K562 (cell line): Measurements from ENCODE around the gene TNRC6B. TPM values are rescaled to one million over a fixed set of nuclear protein-coding genes. Genes with fewer than 3 reads are reported as not detected.

Experiments used
- ATAC-seq: fragments of 200-7000 bp; cut with Tn5 transposase; 3 replicates; pipeline ENCODE4 v1.9.1; 2020; ENCODE audit warnings: moderate library complexity
- BruUV-seq: library from RNA; stranded (reverse); fragments of 400-500 nt; replicated peaks from 2 replicates; lab custom pipeline; 2021; lab: Mats Ljungman, UMichigan
- CTCF ChIA-PET: fragments of 300-600 bp; formaldehyde crosslinking; extraction: SDS; loops from one replicate; lab custom pipeline; 2021; ENCODE audit warnings: low intra/inter-chr PET ratio; lab: Yijun Ruan, JAX
- POLR2A ChIA-PET: fragments of 300-600, 350-650 bp; sonication (Branson Sonifier 250); formaldehyde crosslinking; extraction: SDS; loops from one replicate; lab custom pipeline; 2021; ENCODE audit warnings: antibody characterized with exemption, inconsistent platforms; lab: Yijun Ruan, JAX
- DNase-seq, 4 experiments: peaks; one replicate each; pipeline versions ENCODE4 v3.0.0 to v3.0.0-alpha.2; 2011 to 2018; ENCODE audit warnings: low spot score in 3 of 4, mixed read lengths in 3 of 4; ENCODE audit errors: extremely low read depth in 1 of 4
- FAIRE-seq: peaks from 2 replicates; lab custom pipeline; 2011; peaks lifted over from hg19 to GRCh38; lab: Jason Lieb, UNC
- H2AFZ ChIP-seq: 2 replicates; pipeline ENCODE4 v1.6.0; 2011; ENCODE audit warnings: low read depth, low read length, control low read depth, inconsistent platforms
- H3K27ac ChIP-seq: fragments of 200-600 bp; 3 replicates; pipeline ENCODE4 v1.8.0; 2011; ENCODE audit warnings: low read depth, mild to moderate bottlenecking, control low read depth, inconsistent platforms, low read length, moderate library complexity, mixed read lengths; ENCODE audit errors: extremely low read depth
- H3K27me3 ChIP-seq, 2 experiments: fragments of 300-600 bp in 1 of 2; 2 replicates in 1 of 2; 3 replicates in 1 of 2; pipeline versions ENCODE4 v1.6.0 to v1.8.0; 2011; ENCODE audit warnings: inconsistent platforms in 2 of 2, low read length in 2 of 2, mild to moderate bottlenecking in 1 of 2, mixed read lengths in 1 of 2, moderate library complexity in 1 of 2; ENCODE audit not compliant: control insufficient read depth in 2 of 2, insufficient read depth in 2 of 2
- H3K36me3 ChIP-seq: fragments of 300-600 bp; 3 replicates; pipeline ENCODE4 v1.8.0; 2011; ENCODE audit warnings: mild to moderate bottlenecking, low read length, inconsistent platforms; ENCODE audit not compliant: control insufficient read depth, insufficient read depth
- H3K4me1 ChIP-seq, 2 experiments: fragments of 200-600 bp in 1 of 2; replicated peaks in 1 of 2; 2 replicates in 1 of 2; 3 replicates in 1 of 2; pipeline versions ENCODE4 v1.5.1 to v1.8.0; 2011; ENCODE audit warnings: inconsistent platforms in 2 of 2, low read length in 2 of 2, mild to moderate bottlenecking in 1 of 2, mixed read lengths in 1 of 2, moderate library complexity in 1 of 2; ENCODE audit not compliant: control insufficient read depth in 2 of 2, insufficient read depth in 2 of 2
- H3K4me2 ChIP-seq: 2 replicates; pipeline ENCODE4 v1.6.1; 2011; ENCODE audit warnings: low read length, control low read depth, inconsistent platforms, mixed read lengths; ENCODE audit not compliant: insufficient read depth
- H3K4me3 ChIP-seq: fragments of 200-600 bp; sonication (generic), shearing (Covaris generic); 2 replicates; pipeline ENCODE4 v1.5.1; 2016; ENCODE audit warnings: control low read depth, inconsistent platforms
- H3K79me2 ChIP-seq: fragments of 200-600 bp; 3 replicates; pipeline ENCODE4 v1.8.0; 2011; ENCODE audit warnings: low read length, inconsistent platforms; ENCODE audit not compliant: control insufficient read depth, insufficient read depth
- H3K9ac ChIP-seq, 2 experiments: 2 replicates each; pipeline versions ENCODE4 v1.6.0 to v1.6.1; 2011; ENCODE audit warnings: low read depth in 2 of 2, low read length in 2 of 2, control low read depth in 1 of 2, inconsistent platforms in 1 of 2, mild to moderate bottlenecking in 1 of 2, mixed read lengths in 1 of 2; ENCODE audit not compliant: insufficient read depth in 1 of 2
- H3K9me1 ChIP-seq: one replicate; pipeline ENCODE4 v1.6.0; 2011; ENCODE audit warnings: inconsistent platforms, mild to moderate bottlenecking, low read length, moderate library complexity; ENCODE audit not compliant: control insufficient read depth, insufficient read depth
- H3K9me3 ChIP-seq: replicated peaks from 2 replicates; pipeline ENCODE4 v1.5.1; 2011; ENCODE audit warnings: low read depth, low read length, inconsistent platforms; ENCODE audit not compliant: control insufficient read depth, insufficient read depth
- H4K20me1 ChIP-seq: replicated peaks from 2 replicates; pipeline ENCODE4 v1.6.1; 2011; ENCODE audit warnings: low read length, inconsistent platforms, mixed read lengths; ENCODE audit not compliant: control insufficient read depth, insufficient read depth
- HDAC6 ChIP-seq: IDR thresholded peaks from 2 replicates; pipeline ENCODE4 v1.6.1; 2012; ENCODE audit warnings: low read depth, mild to moderate bottlenecking, control low read depth, inconsistent platforms, low read length, moderate library complexity
- KDM5B ChIP-seq: fragments of 200-600 bp; sonication (generic); IDR thresholded peaks from 2 replicates; pipeline ENCODE4 v1.6.1; 2012; ENCODE audit warnings: low read depth, mild to moderate bottlenecking, moderate library complexity, low read length, control low read depth, inconsistent platforms; ENCODE audit not compliant: insufficient replicate concordance
- NFE2 ChIP-seq: IDR thresholded peaks from 2 replicates; pipeline ENCODE4 v1.6.1; 2014; ENCODE audit warnings: antibody characterized with exemption, low read depth
- PTTG1 ChIP-seq: fragments of 450-650 bp; IDR thresholded peaks from 2 replicates; pipeline ENCODE4 v1.6.1; 2016; ENCODE audit warnings: low read depth, mild to moderate bottlenecking, missing genetic modification characterization, missing compliant biosample characterization
- TBL1XR1 ChIP-seq, 2 experiments: IDR thresholded peaks; 2 replicates each; pipeline ENCODE4 v1.6.1; 2012; ENCODE audit warnings: improper control_type of control experiment in 2 of 2, low read length in 2 of 2, mild to moderate bottlenecking in 1 of 2
- U2AF1 ChIP-seq: fragments of 200-400 bp; formaldehyde crosslinking; optimal IDR thresholded peaks from 2 replicates; pipeline ENCODE3; 2017; ENCODE audit warnings: mild to moderate bottlenecking, low read depth, low read length, moderate library complexity
- ZNF395 ChIP-seq: fragments of 200-800 bp; sonication (Bioruptor generic); IDR thresholded peaks from 2 replicates; pipeline ENCODE4 v1.6.1; 2017; ENCODE audit warnings: missing genetic modification characterization, missing compliant biosample characterization
- WGBS: fragments of 100-300 bp; shearing (Covaris generic); methylation state at CpG from one replicate; pipeline ENCODE4 v1.1.6; 2016; ENCODE audit warnings: low coverage, mixed read lengths; ENCODE audit not compliant: insufficient coverage; ENCODE audit errors: missing lambda C conversion rate; 5-methylcytosine and 5-hydroxymethylcytosine counted together
- in situ Hi-C: fragments of 300-500 bp; cut with MboI; formaldehyde crosslinking; loops from 4 replicates; pipeline ENCODE4 v1.15.0; 2018; ENCODE audit warnings: inconsistent platforms, mixed read lengths
- intact Hi-C: fragments of 100-400 bp; cut with micrococcal nuclease; formaldehyde crosslinking; loops from 2 replicates; pipeline ENCODE4 v1.14.2; 2022
- polyA plus RNA-seq, 8 experiments: library from polyadenylated mRNA; depleted of rRNA in 4 of 8; stranded (reverse) in 5 of 8; unstranded in 3 of 8; fragments of >200 nt; fragmentation: Nextera tagmentation in 2 of 8; fragmentation: Illumina TruSeq in 1 of 8; extraction: Ambion mirVana in 2 of 8; extraction: Trizol in 1 of 8; gene quantifications; 2 replicates each; pipeline versions ENCODE4 v1.2.1 to v1.2.3, GENCODE V29; 2011 to 2014; ENCODE audit warnings: inconsistent platforms in 1 of 8, missing spikeins in 1 of 8
- total RNA-seq, 7 experiments: library from RNA; depleted of rRNA in 6 of 7; stranded (reverse); fragments of >200 nt in 6 of 7; fragmentation: Illumina TruSeq in 2 of 7; extraction: Trizol in 2 of 7; gene quantifications; 2 replicates each; pipeline versions ENCODE4 v1.2.1 to v1.2.3, GENCODE V29; 2011 to 2021; ENCODE audit warnings: low replicate concordance in 1 of 7
- TF ChIP-seq, protein P1 (sequence below): fragments of 250-450 bp; sonication (Bioruptor Pico); IDR thresholded peaks from 2 replicates; pipeline ENCODE4 v1.6.1; 2021; ENCODE audit warnings: mild to moderate bottlenecking

The TNRC6B gene
- total and polyA plus RNA-seq, 9 of the 15 experiments (the other 6 are each of a cell fraction or from before 2014, with no cell fraction given) = 0.96 to 18.8 (median 10.8) TPM

DNA sequence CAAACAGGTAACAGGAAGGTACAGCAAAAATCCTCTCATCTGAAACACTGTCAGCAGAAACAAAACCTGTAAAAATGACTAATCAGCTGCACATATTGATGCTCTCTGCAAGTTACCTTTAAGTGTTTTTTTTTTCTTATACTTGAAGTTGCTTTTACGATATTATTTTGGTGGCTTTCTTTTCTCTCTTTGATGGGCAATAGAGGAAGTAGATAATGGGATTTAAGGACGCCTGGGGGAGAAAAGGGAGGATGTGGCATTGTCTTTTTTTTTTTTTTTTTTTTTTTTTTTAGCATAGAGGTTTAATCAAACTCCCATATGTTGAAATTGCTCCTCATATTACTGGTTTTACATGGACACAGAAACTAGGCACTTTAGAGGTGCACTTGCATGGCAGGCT lies 157.2 kb downstream of the TNRC6B start:
- H3K79me2 ChIP-seq = no peaks in the 10 kb centered on the region
- no peaks in the 10 kb centered on the region for H3K9me3 ChIP-seq
- H3K4me3 ChIP-seq = no peak overlapping the region
- H3K9ac ChIP-seq = no peak overlapping the region
- intact Hi-C loops (no loop called here), in situ Hi-C loops (no loop called here)
- ChIA-PET POLR2A (no interaction called here), CTCF (no interaction called here)
- H3K36me3 ChIP-seq = no peaks in the 10 kb centered on the region; the same call in 1 of the 3 replicates
- ATAC-seq (no peak), DNase-seq (no peak), FAIRE-seq (no peak)
- H3K27me3 ChIP-seq = no peaks in the 10 kb centered on the region
- BruUV-seq = no TSS peak
- no peaks in the 10 kb centered on the region; the same call in none of the 2 replicates for H4K20me1 ChIP-seq
- no peak overlapping the region for H2AFZ ChIP-seq
- H3K27ac ChIP-seq = no peak overlapping the region
- no peak for TF ChIP-seq U2AF1
- TF ChIP-seq NFE2 = no peak
- no CpG with 5 or more reads among the region's 2 CpGs for WGBS
- peaks cover 5 to 13% of the 10 kb centered on the region in 2 experiments; a peak in 4 of 5 replicates for H3K4me1 ChIP-seq
- no peaks in the 10 kb centered on the region for H3K9me1 ChIP-seq
- no peak overlapping the region for H3K4me2 ChIP-seq

- intact Hi-C loops = no loop called here
- Histone ChIP-seq H3K36me3 (no peaks in the 10 kb centered on the region; the same call in 1 of the 3 replicates), H4K20me1 (no peaks in the 10 kb centered on the region; the same call in 1 of the 2 replicates), H3K79me2 (no peaks in the 10 kb centered on the region), H3K9me3 (no peaks in the 10 kb centered on the region), H3K4me3 (no peak overlapping the region), H3K9ac (no peak overlapping the region), H3K4me1 (peaks cover 5 to 9% of the 10 kb centered on the region in 2 experiments; a peak in 4 of 5 replicates), H3K27me3 (no peaks in the 10 kb centered on the region), H3K4me2 (no peak overlapping the region), H3K9me1 (no peaks in the 10 kb centered on the region), H2AFZ (no peak overlapping the region), H3K27ac (no peak overlapping the region)
- DNase-seq = no peak
- no peak for FAIRE-seq
- no peak for TF ChIP-seq KDM5B
- TF ChIP-seq TBL1XR1 (IDR thresholded peaks at IDR 0.05; ENCODE audit: low read length in 2 of 2) = no peak
- TF ChIP-seq, protein P1, sequence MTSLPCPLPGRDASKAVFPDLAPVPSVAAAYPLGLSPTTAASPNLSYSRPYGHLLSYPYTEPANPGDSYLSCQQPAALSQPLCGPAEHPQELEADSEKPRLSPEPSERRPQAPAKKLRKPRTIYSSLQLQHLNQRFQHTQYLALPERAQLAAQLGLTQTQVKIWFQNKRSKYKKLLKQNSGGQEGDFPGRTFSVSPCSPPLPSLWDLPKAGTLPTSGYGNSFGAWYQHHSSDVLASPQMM = no peak
- TF ChIP-seq PTTG1 (tag) = no peak
- no peak for TF ChIP-seq ZNF395
- no peak for TF ChIP-seq HDAC6
- WGBS = 67% methylated on average over 2 of the region's 2 CpGs
- in situ Hi-C loops = no loop called here
- no TSS peak for BruUV-seq
- ATAC-seq = no peak
- POLR2A ChIA-PET = no interaction called here
- CTCF ChIA-PET = no interaction called here
These were observed 157.6 kb downstream of the TNRC6B start for GRCh38 chr22:40335358-40335757.
